HG03354 (cell line): ENCODE data around the gene TRAPPC1.

Experiments
- ATAC-seq: cut with Tn5 transposase; IDR thresholded peaks from one replicate; pipeline ENCODE4 v1.9.1; 2021; ENCODE audit warnings: mild to moderate bottlenecking; ENCODE audit not compliant: unreplicated experiment, poor library complexity, severe bottlenecking

TRAPPC1 gene

DNA sequence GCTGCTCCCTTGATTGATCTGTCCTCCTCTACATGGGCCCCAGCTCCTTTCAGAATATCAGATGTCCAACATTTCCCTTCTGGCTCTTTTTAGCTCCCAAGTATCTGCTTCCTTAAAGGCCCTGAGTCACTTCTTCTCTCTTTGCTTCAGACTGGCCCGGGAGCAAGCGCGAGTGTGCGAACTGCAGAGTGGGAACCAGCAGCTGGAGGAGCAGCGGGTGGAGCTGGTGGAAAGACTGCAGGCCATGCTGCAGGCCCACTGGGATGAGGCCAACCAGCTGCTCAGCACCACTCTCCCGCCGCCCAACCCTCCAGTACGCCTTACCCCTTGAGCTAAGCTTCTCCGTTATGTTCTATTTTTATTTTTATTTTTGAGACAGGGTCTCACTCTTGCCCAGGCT lies 12.6 kb upstream of the TRAPPC1 start:
- ATAC-seq = no peak

- no peak for ATAC-seq
Observed at GRCh38 chr17:7943291-7943690, 11.5 kb upstream of the TRAPPC1 start.

DNA sequence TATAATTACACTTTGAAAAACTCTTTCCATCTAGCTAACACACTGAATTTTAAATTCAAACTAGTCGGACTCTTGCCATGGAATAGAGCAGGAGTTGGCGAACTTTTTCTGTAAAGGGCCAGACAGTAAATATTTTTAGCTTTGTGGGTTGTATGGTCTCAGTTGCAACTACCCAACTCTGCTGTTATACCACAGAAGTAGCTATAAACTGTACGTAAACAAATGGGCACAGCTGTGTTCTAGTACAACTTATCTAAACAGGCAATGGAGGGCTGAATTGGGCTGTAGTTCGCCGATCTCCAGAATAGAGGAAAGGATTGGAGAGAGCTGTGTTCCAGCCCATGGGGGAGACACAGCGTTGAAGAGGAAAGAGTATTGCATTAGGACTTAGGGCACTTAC lies 9.0 kb upstream of the TRAPPC1 start:
- ATAC-seq = no peak

DNA sequence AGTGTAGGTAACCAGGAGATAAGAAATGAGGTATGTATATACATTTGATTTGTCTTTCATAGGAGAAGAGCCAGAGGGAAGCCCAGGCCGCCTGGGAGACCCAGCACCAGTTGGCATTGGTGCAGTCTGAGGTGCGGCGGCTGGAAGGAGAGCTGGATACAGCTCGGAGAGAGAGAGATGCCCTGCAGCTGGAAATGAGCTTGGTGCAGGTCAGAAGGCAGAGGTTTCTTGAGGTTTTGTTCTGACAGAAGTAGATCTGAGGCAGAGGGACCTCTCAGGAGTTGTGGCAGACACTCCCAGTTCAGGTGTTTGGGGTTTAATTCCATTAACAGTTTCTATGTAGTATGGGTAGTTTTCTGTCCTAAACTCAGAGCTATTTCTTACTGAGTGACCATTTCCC lies 8.3 kb upstream of the TRAPPC1 start:
- ATAC-seq = no peak

- no peak for ATAC-seq
Observed at GRCh38 chr17:7935859-7936258, 4.1 kb upstream of the TRAPPC1 start.

- no peak for ATAC-seq
Observed at GRCh38 chr17:7932949-7933348, 1.2 kb upstream of the TRAPPC1 start.

- no peak for ATAC-seq
Observed at GRCh38 chr17:7932483-7932891, 741 bp upstream of the TRAPPC1 start.

DNA sequence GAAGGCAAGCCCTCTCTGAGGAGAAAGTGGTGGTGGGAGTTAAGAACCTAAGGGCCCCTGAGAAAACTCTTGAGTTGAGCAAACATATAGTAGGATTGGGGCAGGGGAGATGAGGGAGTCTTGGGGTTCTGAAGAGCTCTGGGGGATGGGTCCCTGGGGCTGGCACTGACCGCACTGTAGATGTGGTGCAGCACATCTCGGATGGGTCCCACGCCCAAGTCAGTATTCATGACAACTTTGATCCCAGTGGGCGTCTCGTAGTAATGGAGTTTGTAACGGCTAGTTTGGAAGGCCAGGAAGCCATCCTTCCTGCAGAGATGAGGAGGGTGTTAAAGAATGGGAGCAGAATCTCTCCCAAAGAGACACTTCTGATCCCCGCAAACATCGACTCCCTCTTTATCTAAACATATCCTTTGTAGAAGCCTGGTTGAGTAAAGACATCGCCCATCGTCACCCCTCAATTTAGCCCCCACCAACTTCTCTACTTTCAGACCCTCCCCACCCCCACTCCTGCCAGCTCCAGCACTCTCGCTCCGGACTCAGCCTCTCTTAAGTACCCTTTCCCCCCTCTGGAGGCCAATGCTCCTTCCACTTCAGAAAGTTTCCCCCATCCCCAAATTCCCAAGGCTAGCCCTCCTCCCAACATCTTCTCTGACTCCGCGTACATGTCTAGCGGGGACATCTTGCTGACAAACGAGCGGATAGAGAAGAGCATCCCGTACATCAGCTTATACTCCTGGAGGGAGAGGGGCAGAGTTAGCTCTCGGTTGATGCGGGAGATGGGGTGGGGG lies 710 bp downstream of the TRAPPC1 start:
- ATAC-seq = no peak

DNA sequence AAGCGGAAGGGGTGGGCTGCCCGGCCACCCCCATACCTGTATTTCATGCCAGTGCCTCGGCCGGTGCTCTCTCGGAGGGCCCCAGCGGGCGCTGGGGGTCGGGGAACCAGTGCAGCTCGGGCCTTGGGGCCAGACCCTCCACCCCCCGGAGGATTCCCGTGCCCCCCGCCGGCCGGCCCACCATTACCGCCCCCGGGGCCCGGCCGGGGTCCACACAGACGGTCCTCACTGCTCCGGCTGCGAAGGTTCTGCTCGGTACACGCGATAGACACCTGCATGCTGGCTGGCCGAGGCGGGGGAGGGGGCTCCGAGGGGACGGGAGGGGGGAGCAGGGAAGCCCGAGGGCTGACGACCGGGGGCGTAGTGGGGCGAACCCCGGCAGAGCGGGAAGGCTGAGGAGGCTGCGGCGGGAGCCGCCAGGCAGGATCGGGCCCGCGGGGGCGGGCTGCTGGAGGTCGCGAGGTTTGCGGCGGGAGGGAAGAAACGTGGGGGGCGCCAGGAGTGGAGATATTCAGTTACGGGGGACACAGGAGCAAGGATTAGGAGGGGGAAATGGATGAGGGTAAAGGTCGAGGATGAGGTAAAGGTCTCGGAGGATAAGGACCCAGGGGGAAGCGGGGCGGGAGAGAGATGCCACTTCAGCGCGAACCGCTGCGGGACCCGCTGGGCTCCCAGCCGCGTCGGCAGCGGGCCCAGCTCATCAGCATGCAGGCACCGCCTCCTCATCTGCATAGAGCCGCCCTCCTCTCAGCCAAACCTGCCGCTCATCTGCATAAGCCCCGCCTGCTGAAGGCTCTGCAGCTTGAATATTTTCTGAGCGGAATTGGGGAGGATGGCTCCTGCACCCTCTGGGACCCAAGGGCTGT lies 2.4 kb downstream of the TRAPPC1 start, which contains the start of gene KCNAB3:
Gene KCNAB3, minus strand, starts transcription at position 699 of the 866 bp plus-strand sequence. Its CDS starts 421 bp downstream, at position 278.
- no peak for ATAC-seq

DNA sequence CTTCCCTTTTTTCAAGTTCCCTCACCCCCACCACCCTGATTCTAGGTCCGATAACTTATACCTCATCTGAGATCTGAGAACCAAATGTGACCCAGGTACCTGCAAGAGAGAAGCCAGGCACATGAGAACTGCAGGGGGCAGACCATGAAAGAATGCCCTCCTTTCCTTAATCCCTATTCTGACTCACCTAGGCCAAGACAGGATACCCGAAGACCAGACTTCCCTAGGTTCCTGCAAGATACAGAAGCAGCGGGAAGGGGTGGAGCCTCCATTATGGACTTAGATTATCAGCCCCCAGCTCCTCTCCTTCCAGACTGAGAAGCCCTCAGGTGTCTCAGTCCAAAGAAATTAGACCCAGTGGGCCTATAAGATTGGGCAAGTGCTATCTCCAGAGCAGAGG lies 4.2 kb downstream of the TRAPPC1 start:
- ATAC-seq = no peak

- ATAC-seq = no peak
Observed at GRCh38 chr17:7922845-7923628, 8.7 kb downstream of the TRAPPC1 start.

DNA sequence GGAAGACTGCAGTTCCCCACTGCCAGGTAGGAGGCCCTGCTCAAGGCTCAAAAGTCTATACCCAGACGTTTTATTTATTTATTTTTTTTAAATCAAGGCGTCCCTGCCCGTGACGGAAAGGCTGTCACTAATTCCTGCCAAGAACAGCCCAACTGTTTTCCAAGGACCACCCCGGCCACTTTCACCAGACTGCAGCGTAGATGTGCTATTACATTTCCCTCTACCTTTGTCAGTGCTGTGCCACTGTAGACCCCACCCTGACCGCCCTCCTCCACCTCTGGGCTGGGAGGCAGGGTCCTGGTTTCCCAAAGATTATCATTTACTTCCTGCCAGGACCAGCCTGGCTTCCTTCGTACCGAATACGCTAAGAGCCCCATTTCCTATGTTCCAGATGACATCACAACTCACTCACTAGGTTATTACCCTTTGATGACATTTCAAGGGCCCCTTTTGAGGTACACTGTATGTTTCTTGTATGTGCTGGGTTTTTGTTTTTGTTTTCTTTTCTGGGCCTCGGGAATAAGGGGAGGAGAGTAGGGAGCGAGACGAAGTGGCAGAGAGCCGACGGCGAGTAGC lies 9.4 kb downstream of the TRAPPC1 start:
- ATAC-seq = no peak

- no peak for ATAC-seq
Observed at GRCh38 chr17:7916808-7917207, 14.9 kb downstream of the TRAPPC1 start.

GRCh38 chr17:7916385-7916682 lies 15.4 kb downstream of the TRAPPC1 start:
- peak; percentile 5 for ATAC-seq

- ATAC-seq = peak; percentile 74
Observed at GRCh38 chr17:7915611-7916384, 15.9 kb downstream of the TRAPPC1 start, which contains the start of gene RNF227. Gene RNF227 (minus strand): TSS chr17:7916289. CDS start chr17:7916195, 94 bp downstream.

DNA sequence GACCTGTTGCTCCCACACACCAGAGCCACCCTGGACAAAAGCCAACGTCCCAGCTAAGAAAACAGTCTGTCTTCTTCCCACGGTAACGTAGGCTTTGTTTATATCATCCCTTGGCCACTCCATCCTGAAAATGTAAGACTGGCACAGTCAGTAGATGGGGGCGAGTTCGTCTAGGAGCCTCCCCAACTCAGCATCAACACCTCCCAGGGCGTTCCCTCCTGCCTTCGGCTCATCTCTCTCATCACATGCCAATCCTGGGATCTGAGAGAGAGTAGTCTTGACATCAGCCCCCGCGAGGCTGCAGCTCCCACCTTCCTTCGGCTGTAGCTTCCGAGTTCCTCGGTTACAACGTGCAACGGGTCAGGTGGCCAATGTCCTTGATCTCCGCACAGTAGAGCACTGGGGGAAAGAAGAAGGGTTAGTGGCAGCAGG lies 16.6 kb downstream of the TRAPPC1 start:
- ATAC-seq = no peak

GRCh38 chr17:7912927-7913524 lies 18.7 kb downstream of the TRAPPC1 start:
- ATAC-seq = no peak

DNA sequence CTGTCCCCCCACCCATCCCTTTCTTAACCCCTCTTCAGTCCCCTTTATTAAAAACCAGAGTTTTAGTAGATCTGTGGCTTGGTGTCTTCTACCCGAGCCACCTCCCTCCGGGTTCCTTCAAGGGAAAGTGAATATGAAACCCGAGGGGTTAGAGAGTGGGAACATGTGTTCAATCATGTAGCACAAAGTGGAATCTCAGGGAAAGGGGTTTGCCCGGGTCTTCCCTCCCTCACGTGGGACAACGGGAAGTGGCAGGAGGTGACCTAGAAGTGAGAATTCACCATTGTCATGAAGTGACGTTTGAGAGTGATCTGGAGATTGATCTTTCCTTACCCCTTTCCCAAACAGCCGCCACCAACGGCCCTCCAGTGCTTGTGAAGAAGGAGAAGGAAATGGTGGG lies 20.6 kb downstream of the TRAPPC1 start:
- no peak for ATAC-seq

- no peak for ATAC-seq
Observed at GRCh38 chr17:7910711-7911110, 21.0 kb downstream of the TRAPPC1 start.
